IMR-90 (cell line): ENCODE data around the gene SAMD8. TPM values are rescaled to one million over a fixed set of nuclear protein-coding genes. Genes with fewer than 3 reads are reported as not detected.

Experiments
- ATAC-seq: fragments of 200-7000 bp; cut with Tn5 transposase; 2 replicates; pipeline ENCODE4 v1.9.1; 2020; ENCODE audit warnings: low read depth, mild to moderate bottlenecking, moderate library complexity
- BruUV-seq: library from RNA; stranded (reverse); fragments of 400-500 nt; replicated peaks from 2 replicates; lab custom pipeline; 2021; lab: Mats Ljungman, UMichigan
- CTCF ChIA-PET: fragments of 300-600 bp; formaldehyde crosslinking; extraction: SDS; loops from one replicate; lab custom pipeline; 2021; ENCODE audit warnings: antibody characterized with exemption; lab: Yijun Ruan, JAX
- POLR2A ChIA-PET: fragments of 300-600 bp; sonication (Branson Sonifier 250); formaldehyde crosslinking; loops from one replicate; lab custom pipeline; 2022; ENCODE audit warnings: antibody characterized with exemption; ENCODE audit not compliant: unreplicated experiment; lab: Charles Lee
- DNase-seq: peaks from one replicate; pipeline ENCODE4 v3.0.0; 2013
- H2AFZ ChIP-seq: replicated peaks from 2 replicates; pipeline ENCODE3; 2013; ENCODE audit warnings: low read length, mild to moderate bottlenecking; ENCODE audit not compliant: poor library complexity
- H2AK5ac ChIP-seq: 2 replicates; pipeline ENCODE4 v1.6.1; 2013; ENCODE audit warnings: low read depth, low read length, inconsistent platforms
- H2AK9ac ChIP-seq: replicated peaks from 2 replicates; pipeline ENCODE3; 2013; ENCODE audit warnings: mild to moderate bottlenecking, low read depth, low read length, moderate library complexity; ENCODE audit not compliant: poor library complexity
- H2BK120ac ChIP-seq: 2 replicates; pipeline ENCODE4 v1.6.1; 2013; ENCODE audit warnings: low read depth, low read length, inconsistent platforms
- H2BK15ac ChIP-seq: 3 replicates; pipeline ENCODE4 v1.6.1; 2013; ENCODE audit warnings: low read depth, low read length, inconsistent platforms
- H2BK20ac ChIP-seq: 2 replicates; pipeline ENCODE4 v1.6.1; 2013; ENCODE audit warnings: low read depth, mild to moderate bottlenecking, inconsistent platforms, low read length, moderate library complexity
- H2BK5ac ChIP-seq: 2 replicates; pipeline ENCODE4 v1.6.1; 2013; ENCODE audit warnings: mild to moderate bottlenecking, low read depth, low read length, inconsistent platforms; ENCODE audit not compliant: poor library complexity, severe bottlenecking
- H3K14ac ChIP-seq: replicated peaks from 2 replicates; pipeline ENCODE4 v1.6.1; 2013; ENCODE audit warnings: low read depth, low read length, inconsistent platforms
- H3K18ac ChIP-seq: 2 replicates; pipeline ENCODE4 v1.6.1; 2013; ENCODE audit warnings: low read depth, low read length, control low read depth
- H3K23ac ChIP-seq: 2 replicates; pipeline ENCODE4 v1.6.1; 2013; ENCODE audit warnings: low read depth, low read length, inconsistent platforms
- H3K27ac ChIP-seq: 2 replicates; pipeline ENCODE4 v1.5.1; 2013; ENCODE audit warnings: mild to moderate bottlenecking, control low read depth, low read length; ENCODE audit not compliant: insufficient read depth
- H3K27me3 ChIP-seq: 2 replicates; pipeline ENCODE4 v1.6.1; 2013; ENCODE audit warnings: low read length; ENCODE audit not compliant: control insufficient read depth, insufficient read depth
- H3K36me3 ChIP-seq: 2 replicates; pipeline ENCODE4 v1.6.1; 2013; ENCODE audit warnings: low read length, mixed read lengths; ENCODE audit not compliant: control insufficient read depth, insufficient read depth
- H3K4ac ChIP-seq: 2 replicates; pipeline ENCODE4 v1.6.1; 2013; ENCODE audit warnings: low read depth, low read length, inconsistent platforms
- H3K4me1 ChIP-seq: 2 replicates; pipeline ENCODE4 v1.6.1; 2013; ENCODE audit warnings: low read length, mixed read lengths; ENCODE audit not compliant: control insufficient read depth, insufficient read depth
- H3K4me2 ChIP-seq: 2 replicates; pipeline ENCODE4 v1.6.1; 2013; ENCODE audit warnings: low read depth, mild to moderate bottlenecking, control low read depth, low read length, moderate library complexity
- H3K4me3 ChIP-seq: 2 replicates; pipeline ENCODE4 v1.5.1; 2013; ENCODE audit warnings: low read depth, mild to moderate bottlenecking, control low read depth, low read length, moderate library complexity; ENCODE audit not compliant: insufficient read depth
- H3K56ac ChIP-seq: 2 replicates; pipeline ENCODE4 v1.6.1; 2013; ENCODE audit warnings: low read length, inconsistent platforms; ENCODE audit not compliant: insufficient read depth; ENCODE audit errors: extremely low read depth
- H3K79me1 ChIP-seq, 2 experiments: 2 replicates each; pipeline ENCODE4 v1.6.1; 2013; ENCODE audit warnings: low read length in 2 of 2, inconsistent platforms in 1 of 2, low read depth in 1 of 2
- H3K9ac ChIP-seq: 2 replicates; pipeline ENCODE4 v1.6.1; 2013; ENCODE audit warnings: low read depth, low read length, control low read depth
- H3K9me1 ChIP-seq: 2 replicates; pipeline ENCODE4 v1.6.1; 2013; ENCODE audit warnings: low read length, inconsistent platforms; ENCODE audit not compliant: insufficient read depth
- H3K9me3 ChIP-seq: 2 replicates; pipeline ENCODE4 v1.6.1; 2013; ENCODE audit warnings: low read length; ENCODE audit not compliant: control insufficient read depth, insufficient read depth
- H4K20me1 ChIP-seq: 2 replicates; pipeline ENCODE4 v1.6.1; 2013; ENCODE audit warnings: low read length, inconsistent platforms; ENCODE audit not compliant: insufficient read depth
- H4K5ac ChIP-seq: 2 replicates; pipeline ENCODE4 v1.6.1; 2013; ENCODE audit warnings: mild to moderate bottlenecking, low read depth, low read length, control low read depth
- H4K8ac ChIP-seq, 2 experiments: 2 replicates each; pipeline ENCODE4 v1.6.1; 2013; ENCODE audit warnings: low read depth in 2 of 2, low read length in 2 of 2, control low read depth in 1 of 2, inconsistent platforms in 1 of 2
- H4K91ac ChIP-seq: 2 replicates; pipeline ENCODE4 v1.6.1; 2013; ENCODE audit warnings: low read depth, low read length, inconsistent platforms; ENCODE audit not compliant: insufficient read depth
- BHLHE40 ChIP-seq: fragments of 150-350 bp; IDR thresholded peaks from 2 replicates; pipeline ENCODE4 v1.6.1; 2016; ENCODE audit warnings: mild to moderate bottlenecking, low read depth, low read length
- CEBPB ChIP-seq: IDR thresholded peaks from 2 replicates; pipeline ENCODE4 v1.6.1; 2012; ENCODE audit warnings: low read depth, low read length, improper control_type of control experiment
- CHD1 ChIP-seq: IDR thresholded peaks from 2 replicates; pipeline ENCODE4 v1.6.1; 2012; ENCODE audit warnings: low read depth, low read length, improper control_type of control experiment
- FOS ChIP-seq: fragments of 150-350 bp; IDR thresholded peaks from 2 replicates; pipeline ENCODE4 v1.6.1; 2016; ENCODE audit warnings: low read depth, low read length
- MAFK ChIP-seq: IDR thresholded peaks from 2 replicates; pipeline ENCODE4 v1.6.1; 2012; ENCODE audit warnings: low read depth, low read length, improper control_type of control experiment
- MAZ ChIP-seq: IDR thresholded peaks from 2 replicates; pipeline ENCODE4 v1.6.1; 2012; ENCODE audit warnings: low read depth, mild to moderate bottlenecking, low read length, improper control_type of control experiment, moderate library complexity, borderline replicate concordance
- NFE2L2 ChIP-seq: fragments of 150-350 bp; IDR thresholded peaks from 2 replicates; pipeline ENCODE4 v1.6.1; 2016; ENCODE audit warnings: low read depth, mild to moderate bottlenecking, low read length
- RAD21 ChIP-seq: IDR thresholded peaks from 2 replicates; pipeline ENCODE4 v1.6.1; 2012; ENCODE audit warnings: low read length, improper control_type of control experiment
- WGBS, 2 experiments: methylation state at CpG; one replicate each; pipeline versions ENCODE4 v1.1.5 to v1.1.7; 2013; ENCODE audit warnings: missing lambda C conversion rate in 2 of 2; ENCODE audit not compliant: insufficient read length in 1 of 2; ENCODE audit errors: extremely low coverage in 2 of 2; 5-methylcytosine and 5-hydroxymethylcytosine counted together
- dilution Hi-C: fragments of 300-500 bp; cut with HindIII; formaldehyde crosslinking; loops from one replicate; pipeline ENCODE4 v1.14.3; 2018; ENCODE audit warnings: low sequenced_read_pairs; ENCODE audit not compliant: unreplicated experiment
- in situ Hi-C: fragments of 300-500 bp; cut with MboI; formaldehyde crosslinking; loops from 3 replicates; pipeline ENCODE4 v1.14.3; 2019; ENCODE audit warnings: low sequenced_read_pairs, inconsistent platforms, mixed read lengths
- intact Hi-C: fragments of 100-400 bp; cut with micrococcal nuclease; formaldehyde crosslinking; loops from 2 replicates; pipeline ENCODE4 v1.10.0; 2022
- polyA plus RNA-seq, 3 experiments: library from polyadenylated mRNA; depleted of rRNA; stranded (reverse); fragments of >200 nt; gene quantifications; 2 replicates each; pipeline ENCODE4 v1.2.3, GENCODE V29; 2012; ENCODE audit warnings: low replicate concordance in 1 of 3
- total RNA-seq: library from RNA; depleted of rRNA; stranded (reverse); fragments of >200 nt; gene quantifications from 2 replicates; pipeline ENCODE4 v1.2.3, GENCODE V29; 2012

SAMD8 gene
- total and polyA plus RNA-seq, 2 of the 4 experiments (the other 2 are of a cell fraction): 10.1 to 28.7 TPM

DNA sequence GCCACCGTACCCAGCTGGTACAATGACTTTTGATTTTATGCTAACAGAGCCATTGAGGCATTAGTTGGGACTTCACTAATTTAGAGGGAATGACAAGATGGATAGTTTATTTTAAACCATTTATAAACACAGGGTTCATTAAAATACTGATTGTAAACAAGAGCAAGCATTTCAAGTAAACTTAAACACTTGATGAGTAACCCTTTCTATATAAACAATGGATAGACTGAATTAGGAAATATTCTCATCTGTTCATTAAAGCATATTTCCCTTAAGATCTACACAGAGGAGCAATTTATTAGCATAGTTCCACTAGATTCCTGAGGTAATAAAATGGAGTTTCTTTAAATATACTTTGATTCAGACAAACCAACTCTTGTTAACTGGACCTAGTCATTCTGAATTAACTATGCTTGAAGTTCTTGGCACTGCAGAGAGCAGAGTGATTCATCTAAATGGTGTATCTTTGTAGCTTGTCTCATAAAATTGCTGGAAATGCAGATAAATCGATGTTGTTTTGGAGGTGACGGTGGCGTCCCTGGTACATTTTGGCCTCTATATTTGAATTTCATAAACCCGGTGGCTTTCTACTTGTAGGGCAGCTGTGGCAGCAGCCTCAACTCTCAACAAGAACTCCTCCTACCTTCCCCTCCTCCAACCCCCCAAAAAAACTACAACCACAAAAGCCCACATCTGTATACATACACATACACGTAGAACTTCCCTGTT lies 83.7 kb downstream of the SAMD8 start:
- DNase-seq (peak; percentile 93), ATAC-seq (peak; percentile 76)
- intact Hi-C loops (loop anchor here (1.0 kb wide), 1 partner anchor 15 kb away; the partner anchor contains the start of gene VDAC2), dilution Hi-C loops (no loop called here), in situ Hi-C loops (no loop called here)
- H3K56ac ChIP-seq: peak overlapping the region; percentile 74; the same call in 1 of the 2 replicates
- H3K27me3 ChIP-seq: no peaks in the 10 kb centered on the region
- BruUV-seq: no TSS peak
- H3K9ac ChIP-seq: no peak overlapping the region
- peaks cover 9% of the 10 kb centered on the region for H4K20me1 ChIP-seq
- H2BK120ac ChIP-seq: peak overlapping the region; percentile 75
- H3K9me3 ChIP-seq: 0 out of 2 replicates have a peak, but pooled peaks cover 2% of the 10 kb centered on the region
- peak overlapping the region; percentile 88 for H2BK20ac ChIP-seq
- no peaks in the 10 kb centered on the region for H3K36me3 ChIP-seq
- peaks cover 18% of the 10 kb centered on the region for H3K4me1 ChIP-seq
- TF ChIP-seq NFE2L2: 0 out of 2 replicates have a peak, but pooled peaks have one; percentile 4
- peak; percentile 20; the same call in 1 of the 2 replicates for TF ChIP-seq MAFK
- TF ChIP-seq MAZ: no peak
- peak; percentile 91 for TF ChIP-seq FOS
- TF ChIP-seq BHLHE40: 0 out of 2 replicates have a peak, but pooled peaks have one; percentile 15
- TF ChIP-seq RAD21: no peak
- peak; percentile 61 for TF ChIP-seq CEBPB
- TF ChIP-seq CHD1: no peak
- WGBS, 2 experiments: no CpG with 5 or more reads among the region's 6 CpGs
- H3K23ac ChIP-seq: 0 out of 2 replicates have a peak overlapping the region, but pooled peaks have one; percentile 14
- H3K79me1 ChIP-seq: peaks cover 19 to 32% of the 10 kb centered on the region in 2 experiments; a peak in 3 of 4 replicates
- POLR2A ChIA-PET: interaction anchor here (0.6 to 0.7 kb wide), 2 partner anchors 30 to 31 kb away, joined by 3 to 9 read pairs; no protein-coding TSS in a partner anchor
- H2BK15ac ChIP-seq: peak overlapping the region; percentile 39; the same call in 1 of the 3 replicates
- peak overlapping the region; percentile 95 for H4K5ac ChIP-seq
- H3K4me2 ChIP-seq: peak overlapping the region; percentile 74; the same call in 1 of the 2 replicates
- H3K4ac ChIP-seq: peak overlapping the region; percentile 52
- H3K4me3 ChIP-seq: no peak overlapping the region
- H2BK5ac ChIP-seq: peak overlapping the region; percentile 94
- peak overlapping the region; percentile 55 to 63; a peak in 3 of 4 replicates for H4K8ac ChIP-seq
- peak overlapping the region; percentile 99 for H3K27ac ChIP-seq
- H2AK9ac ChIP-seq: no peak overlapping the region
- 0 out of 2 replicates have a peak overlapping the region, but pooled peaks have one; percentile 20 for H3K14ac ChIP-seq
- H3K18ac ChIP-seq: peak overlapping the region; percentile 94
- peak overlapping the region; percentile 82; the same call in 1 of the 2 replicates for H4K91ac ChIP-seq
- H2AFZ ChIP-seq: peak overlapping the region; percentile 76
- peaks cover 23% of the 10 kb centered on the region for H3K9me1 ChIP-seq
- H2AK5ac ChIP-seq: peak overlapping the region; percentile 88; the same call in 1 of the 2 replicates
- CTCF ChIA-PET: interaction anchor here (0.9 kb wide), 2 partner anchors 40 to 41 kb away, joined by 3 to 4 read pairs; partner anchors contain the start of gene COMTD1
